Measurements from ENCODE around the gene S1PR1. TPM values are rescaled to one million over a fixed set of nuclear protein-coding genes. Genes with fewer than 3 reads are reported as not detected.

The S1PR1 gene
- total RNA-seq, 6 donors from 2014 or later, result 18.9 to 130 (median 76.5) TPM

DNA sequence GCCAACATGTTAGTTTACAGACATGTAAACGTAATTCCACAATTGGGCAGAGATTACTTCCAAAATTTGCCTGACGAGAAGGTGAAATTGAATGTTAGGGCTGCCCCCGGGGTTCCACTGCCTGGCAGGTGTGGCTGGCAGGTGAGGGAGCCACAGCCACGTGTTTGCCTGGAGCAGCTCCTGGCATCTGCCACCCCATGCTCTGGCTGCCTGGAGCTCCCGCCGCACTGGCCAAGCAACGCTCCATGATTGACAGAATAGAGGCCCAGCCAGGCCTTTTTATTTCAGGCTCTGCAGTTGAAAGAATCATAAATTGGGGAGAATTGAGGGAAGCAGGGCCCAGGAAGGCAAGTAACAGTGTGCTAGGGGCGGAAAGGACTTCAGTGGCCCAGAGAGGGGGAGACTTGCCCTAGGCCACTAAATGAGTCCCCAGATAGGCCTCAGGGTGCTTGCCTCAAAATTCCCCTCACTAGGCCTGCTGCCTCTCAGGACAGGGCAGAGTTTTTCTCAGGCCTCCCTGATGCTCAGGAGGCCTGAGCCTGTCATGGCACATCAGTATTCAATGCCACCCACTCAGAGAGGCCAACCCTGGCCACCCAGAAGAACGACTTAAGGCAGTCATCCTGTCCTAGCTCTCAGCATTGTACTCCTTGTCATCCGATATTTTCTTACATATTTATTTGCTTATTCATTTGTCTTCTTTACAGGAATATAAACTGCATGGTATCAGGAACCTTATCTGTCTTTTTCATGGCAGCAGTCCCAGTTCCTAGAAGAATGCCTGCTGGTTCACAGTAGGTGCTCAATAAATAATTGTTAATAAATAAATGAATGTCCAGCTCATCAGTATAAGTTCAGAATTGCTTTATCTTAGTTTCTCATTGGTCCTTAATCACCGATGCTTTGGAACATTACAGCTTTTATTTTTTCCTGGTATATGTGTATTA is 16.6 kb upstream of the S1PR1 start:
- H3K36me3 ChIP-seq, result no peaks in the 10 kb centered on the region
- no peaks in the 10 kb centered on the region for H3K9me3 ChIP-seq
- ATAC-seq (ENCODE audit: low FRiP score in 2 of 2), result no peak
- peak overlapping the region in 2 of 4 donors; percentile 12 to 36 for H3K27ac ChIP-seq
- TF ChIP-seq EP300 (IDR thresholded peaks at IDR 0.05) (no peak), POLR2A (IDR thresholded peaks at IDR 0.05) (no peak), POLR2AphosphoS5 (IDR thresholded peaks at IDR 0.05) (no peak), CTCF (IDR thresholded peaks at IDR 0.05) (no peak)
- H3K4me3 ChIP-seq, result no peak overlapping the region
- no peaks in the 10 kb centered on the region for H3K27me3 ChIP-seq
- peak in 1 of 2 donors; percentile 24 for DNase-seq
- 88 to 92% methylated on average over 10 to 11 of the region's 11 CpGs for WGBS, 2 donors
- H3K4me1 ChIP-seq, result peaks cover 0 to 2% (median 0%) of the 10 kb centered on the region in 4 donors

GRCh38 chr1:101220906-101221305 is 15.9 kb upstream of the S1PR1 start:
- Histone ChIP-seq H3K4me3 (no peak overlapping the region), H3K9me3 (no peaks in the 10 kb centered on the region), H3K27me3 (no peaks in the 10 kb centered on the region), H3K36me3 (no peaks in the 10 kb centered on the region), H3K4me1 (peaks cover 0 to 2% (median 0%) of the 10 kb centered on the region in 4 donors), H3K27ac (no peak overlapping the region)
- TF ChIP-seq POLR2AphosphoS5 (IDR thresholded peaks at IDR 0.05) (no peak), POLR2A (IDR thresholded peaks at IDR 0.05) (no peak), EP300 (IDR thresholded peaks at IDR 0.05) (no peak), CTCF (IDR thresholded peaks at IDR 0.05) (no peak)
- 85 to 87% methylated on average over 4 of the region's 4 CpGs for WGBS, 2 donors
- DNase-seq (no peak), ATAC-seq (ENCODE audit: low FRiP score in 2 of 2) (no peak)

- ATAC-seq (ENCODE audit: low FRiP score in 2 of 2) (no peak), DNase-seq (no peak)
- Histone ChIP-seq H3K27me3 (no peaks in the 10 kb centered on the region), H3K36me3 (no peaks in the 10 kb centered on the region), H3K4me1 (peaks cover 0 to 2% (median 0%) of the 10 kb centered on the region in 4 donors), H3K27ac (no peak overlapping the region), H3K4me3 (no peak overlapping the region), H3K9me3 (no peaks in the 10 kb centered on the region)
- TF ChIP-seq POLR2AphosphoS5 (IDR thresholded peaks at IDR 0.05), result no peak
- TF ChIP-seq CTCF (IDR thresholded peaks at IDR 0.05), result no peak
- no peak for TF ChIP-seq EP300 (IDR thresholded peaks at IDR 0.05)
- no peak for TF ChIP-seq POLR2A (IDR thresholded peaks at IDR 0.05)
- 90 to 96% methylated on average over 1 of the region's 1 CpG for WGBS, 2 donors
These were observed 14.8 kb upstream of the S1PR1 start for GRCh38 chr1:101221945-101222429.

DNA sequence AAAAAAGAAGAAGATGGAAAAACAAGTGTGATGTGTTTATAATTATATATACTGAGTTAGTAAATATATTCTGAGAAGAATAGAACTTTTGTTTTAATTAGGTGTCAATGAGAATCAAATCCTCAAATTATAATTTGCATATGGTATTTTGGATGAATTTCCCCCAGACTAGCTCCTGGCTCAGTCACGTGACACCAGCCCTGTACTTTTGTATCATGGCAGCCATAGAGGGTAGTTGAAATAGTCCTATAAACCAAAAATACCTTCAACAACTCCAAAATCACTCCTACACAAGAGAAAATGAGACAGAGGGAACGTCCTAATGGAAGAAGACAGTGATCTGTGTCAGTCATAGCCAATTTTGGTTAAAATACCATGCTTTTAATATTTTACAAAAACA is 9.0 kb upstream of the S1PR1 start:
- TF ChIP-seq POLR2A (IDR thresholded peaks at IDR 0.05), result no peak
- TF ChIP-seq CTCF (IDR thresholded peaks at IDR 0.05), result no peak
- no peak for TF ChIP-seq POLR2AphosphoS5 (IDR thresholded peaks at IDR 0.05)
- no peak for TF ChIP-seq EP300 (IDR thresholded peaks at IDR 0.05)
- no peaks in the 10 kb centered on the region for H3K27me3 ChIP-seq
- no peak for DNase-seq
- H3K4me1 ChIP-seq, result no peaks in the 10 kb centered on the region
- no peak overlapping the region for H3K27ac ChIP-seq
- no peaks in the 10 kb centered on the region for H3K9me3 ChIP-seq
- no peak overlapping the region for H3K4me3 ChIP-seq
- 89 to 92% methylated on average over 2 of the region's 2 CpGs for WGBS, 2 donors
- no peaks in the 10 kb centered on the region for H3K36me3 ChIP-seq
- ATAC-seq (ENCODE audit: low FRiP score in 2 of 2), result no peak
